Chondrocyte (in vitro differentiated cells): ENCODE data around the gene ACSS1. TPM values are rescaled to one million over a fixed set of nuclear protein-coding genes. Genes with fewer than 3 reads are reported as not detected.

ENCODE experiments used
- DNase-seq: peaks from one replicate; pipeline ENCODE4 v3.0.0; 2021; ENCODE audit warnings: mixed read lengths, low spot score
- H3K27ac Mint-ChIP-seq: one replicate; pipeline ENCODE4 v1.8.0; 2021; ENCODE audit warnings: mild to moderate bottlenecking, moderate library complexity, mixed read lengths; ENCODE audit not compliant: unreplicated experiment
- H3K27me3 Mint-ChIP-seq: 2 replicates; pipeline ENCODE4 v1.8.0; 2021; ENCODE audit warnings: low read depth, mixed read lengths
- H3K36me3 Mint-ChIP-seq: 2 replicates; pipeline ENCODE4 v1.8.0; 2021; ENCODE audit warnings: low read depth, mixed read lengths
- H3K4me1 Mint-ChIP-seq: 2 replicates; pipeline ENCODE4 v1.8.0; 2021; ENCODE audit warnings: low read depth, mild to moderate bottlenecking, mixed read lengths
- H3K4me3 Mint-ChIP-seq: one replicate; pipeline ENCODE4 v1.8.0; 2021; ENCODE audit warnings: mild to moderate bottlenecking, moderate library complexity, mixed read lengths; ENCODE audit not compliant: unreplicated experiment
- H3K9me3 Mint-ChIP-seq: 2 replicates; pipeline ENCODE4 v1.8.0; 2021; ENCODE audit warnings: low read depth, mixed read lengths
- CTCF ChIP-seq: fragments of 200-600 bp; sonication (generic); IDR thresholded peaks from 2 replicates; pipeline ENCODE4 v1.5.0; 2021; ENCODE audit warnings: antibody characterized with exemption, mild to moderate bottlenecking, moderate library complexity
- total RNA-seq: library from RNA; stranded (reverse); gene quantifications from 3 replicates; pipeline ENCODE4 v1.2.1, GENCODE V29; 2021

The ACSS1 gene
- total RNA-seq, 1 donor from 2014 or later, result 5.5 TPM

- H3K27ac Mint-ChIP-seq, result no peak overlapping the region
- peaks cover 16% of the 10 kb centered on the region for H3K4me1 Mint-ChIP-seq
- no peak for DNase-seq
Measured at GRCh38 chr20:24986436-24987015, 71.4 kb downstream of the ACSS1 start.

GRCh38 chr20:24985802-24986201, 72.1 kb downstream of the ACSS1 start:
- Mint-ChIP-seq H3K4me1 (peaks cover 9% of the 10 kb centered on the region), H3K27me3 (no peaks in the 10 kb centered on the region), H3K27ac (no peak overlapping the region), H3K9me3 (no peaks in the 10 kb centered on the region), H3K4me3 (no peak overlapping the region), H3K36me3 (peaks cover 12% of the 10 kb centered on the region)
- no peak for TF ChIP-seq CTCF
- DNase-seq, result no peak

More at GRCh38 chr20:24986436-24987015, 71.4 kb downstream of the ACSS1 start:
- TF ChIP-seq CTCF, result no peak
- Mint-ChIP-seq H3K36me3 (peaks cover 6% of the 10 kb centered on the region), H3K4me3 (no peak overlapping the region), H3K9me3 (no peaks in the 10 kb centered on the region), H3K27me3 (no peaks in the 10 kb centered on the region)

- DNase-seq, result no peak
- TF ChIP-seq CTCF, result no peak
- Mint-ChIP-seq H3K9me3 (peaks cover 1% of the 10 kb centered on the region), H3K4me1 (peaks cover 2% of the 10 kb centered on the region), H3K36me3 (peaks cover 15% of the 10 kb centered on the region), H3K4me3 (no peak overlapping the region), H3K27ac (no peak overlapping the region), H3K27me3 (no peaks in the 10 kb centered on the region)
Measured at GRCh38 chr20:24984961-24985640, 72.8 kb downstream of the ACSS1 start.

GRCh38 chr20:24983896-24984295, 74.0 kb downstream of the ACSS1 start:
- Mint-ChIP-seq H3K27ac (no peak overlapping the region), H3K36me3 (peaks cover 24% of the 10 kb centered on the region), H3K27me3 (no peaks in the 10 kb centered on the region), H3K4me1 (no peaks in the 10 kb centered on the region), H3K4me3 (no peak overlapping the region), H3K9me3 (peaks cover 7% of the 10 kb centered on the region)
- TF ChIP-seq CTCF, result no peak
- DNase-seq, result no peak

- Mint-ChIP-seq H3K9me3 (peaks cover 9% of the 10 kb centered on the region), H3K36me3 (peaks cover 37% of the 10 kb centered on the region), H3K27me3 (no peaks in the 10 kb centered on the region), H3K4me3 (no peak overlapping the region), H3K27ac (no peak overlapping the region), H3K4me1 (no peaks in the 10 kb centered on the region)
- no peak for TF ChIP-seq CTCF
- DNase-seq, result no peak
Measured at GRCh38 chr20:24981790-24982189, 76.1 kb downstream of the ACSS1 start.
